ENCODE results near the gene APBA2.

- TF ChIP-seq CTCF (IDR thresholded peaks at IDR 0.05; ENCODE audit: borderline replicate concordance, extremely low read depth, low read length, poor library complexity, severe bottlenecking) = no peak
- TF ChIP-seq EZH2 (IDR thresholded peaks at IDR 0.05; ENCODE audit: borderline replicate concordance, low read depth, low read length, severe bottlenecking) = no peak
Observed at GRCh38 chr15:28959326-28959725, 73.6 kb downstream of the APBA2 start.

Measured in DND-41 (cell line).